AG04450 (cell line): Measurements from ENCODE around the gene TAS1R1. TPM values are rescaled to one million over a fixed set of nuclear protein-coding genes. Genes with fewer than 3 reads are reported as not detected.
"Not testable (repeated sequence)": the region's sequence is repeated elsewhere in the genome, so short reads cannot be mapped to it uniquely, and the experiment has no call there.

ENCODE experiments used
- CTCF ChIA-PET: fragments of 300-600, 350-600 bp; formaldehyde crosslinking; extraction: SDS; loops from one replicate; lab custom pipeline; 2022; ENCODE audit warnings: antibody characterized with exemption, inconsistent platforms; lab: Charles Lee
- POLR2A ChIA-PET: fragments of 350-600 bp; formaldehyde crosslinking; extraction: SDS; loops from one replicate; lab custom pipeline; 2021; ENCODE audit warnings: antibody characterized with exemption, inconsistent platforms; lab: Yijun Ruan, JAX
- DNase-seq: peaks from one replicate; pipeline ENCODE4 v3.0.0-alpha.2; 2011; ENCODE audit warnings: low read depth, low spot score
- H3K27ac ChIP-seq: one replicate; pipeline ENCODE4 v1.5.1; 2012; ENCODE audit warnings: low read depth, low read length, control low read depth
- H3K27me3 ChIP-seq: one replicate; pipeline ENCODE4 v1.6.0; 2012; ENCODE audit warnings: low read length; ENCODE audit not compliant: control insufficient read depth, insufficient read depth
- H3K4me3 ChIP-seq: 2 replicates; pipeline ENCODE4 v1.5.1; 2011; ENCODE audit warnings: mild to moderate bottlenecking, low read depth, low read length, control low read depth
- H3K9me3 ChIP-seq: 2 replicates; pipeline ENCODE4 v1.5.1; 2012; ENCODE audit warnings: low read length; ENCODE audit not compliant: control insufficient read depth, insufficient read depth
- CTCF ChIP-seq: IDR thresholded peaks from 2 replicates; pipeline ENCODE4 v1.5.1; 2011; ENCODE audit warnings: low read depth, low read length, control low read depth, inconsistent platforms
- polyA plus RNA-seq: library from polyadenylated mRNA; depleted of rRNA; stranded (reverse); fragments of >200 nt; gene quantifications from 2 replicates; pipeline ENCODE4 v1.2.3, GENCODE V29; 2011

The TAS1R1 gene
- polyA plus RNA-seq, 1 experiment: 0.05 TPM

GRCh38 chr1:6554031-6554906 lies 838 bp upstream of the TAS1R1 start, which contains the start of gene NOL9:
Gene NOL9 (minus strand): TSS chr1:6554513. CDS start chr1:6554502, 11 bp downstream.
- H3K9me3 ChIP-seq: peaks cover 3% of the 10 kb centered on the region; the same call in 1 of the 2 replicates
- peak; percentile 79 for DNase-seq
- ChIA-PET POLR2A (interaction anchor here (0.7 to 1.0 kb wide), 2 partner anchors 15 to 25 kb away, joined by 3 read pairs; partner anchors contain the start of gene ZBTB48), CTCF (interaction anchor here (0.6 to 3.6 kb wide), 34 partner anchors 9 to 176 kb away, joined by 3 to 34 read pairs (median 4); partner anchors contain the start of gene ZBTB48)
- peak within 1 kb of the TSS; percentile 91 for H3K4me3 ChIP-seq
- H3K27me3 ChIP-seq: no peaks in the 10 kb centered on the region
- no peak within 1 kb of the TSS for H3K27ac ChIP-seq
- TF ChIP-seq CTCF: peak; percentile 91

GRCh38 chr1:6557597-6557996 lies 2.5 kb downstream of the TAS1R1 start:
- ChIA-PET CTCF (interaction anchor here (1.3 to 1.6 kb wide), 2 partner anchors 34 to 89 kb away, joined by 3 to 10 read pairs; no protein-coding TSS in a partner anchor), POLR2A (interaction anchor here (0.6 to 1.6 kb wide), 2 partner anchors 15 to 22 kb away, joined by 5 to 9 read pairs; partner anchors contain the start of gene ZBTB48)

GRCh38 chr1:6559161-6559560 lies 4.1 kb downstream of the TAS1R1 start:
- peaks cover 16% of the 10 kb centered on the region for H3K27me3 ChIP-seq
- POLR2A ChIA-PET: interaction anchor here (0.6 kb wide), 1 partner anchor 14 kb away, joined by 3 read pairs; no protein-coding TSS in a partner anchor
- CTCF ChIA-PET, H3K4me3 ChIP-seq, H3K27ac ChIP-seq, DNase-seq, H3K9me3 ChIP-seq: not testable (repeated sequence)

More at GRCh38 chr1:6557597-6557996, 2.5 kb downstream of the TAS1R1 start:
- H3K27me3 ChIP-seq: peaks cover 3% of the 10 kb centered on the region
- H3K27ac ChIP-seq: no peak overlapping the region
- TF ChIP-seq CTCF: no peak
- no peak for DNase-seq
- H3K4me3 ChIP-seq: no peak overlapping the region
- H3K9me3 ChIP-seq: peaks cover 11% of the 10 kb centered on the region

- Histone ChIP-seq H3K9me3 (peaks cover 8% of the 10 kb centered on the region), H3K4me3 (no peak overlapping the region), H3K27me3 (peaks cover 21% of the 10 kb centered on the region), H3K27ac (no peak overlapping the region)
- ChIA-PET POLR2A (no interaction called here), CTCF (interaction anchor here (0.7 kb wide), 1 partner anchor 36 kb away, joined by 3 read pairs; no protein-coding TSS in a partner anchor)
- no peak for DNase-seq
- TF ChIP-seq CTCF: no peak
These were observed 5.2 kb downstream of the TAS1R1 start for GRCh38 chr1:6560267-6560666.

- ChIA-PET POLR2A (no interaction called here), CTCF (interaction anchor here (3.2 kb wide), 1 partner anchor 14 kb away, joined by 11 read pairs; the partner anchor contains the start of genes NOL9 and TAS1R1)
- Histone ChIP-seq H3K4me3 (no peak overlapping the region), H3K9me3 (peaks cover 7% of the 10 kb centered on the region), H3K27ac (no peak overlapping the region), H3K27me3 (peaks cover 28% of the 10 kb centered on the region)
- no peak for TF ChIP-seq CTCF
- DNase-seq: no peak
These were observed 13.9 kb downstream of the TAS1R1 start for GRCh38 chr1:6569033-6569432.
